GM23338 (cell line): ENCODE measurements around the gene CCDC146. TPM values are rescaled to one million over a fixed set of nuclear protein-coding genes. Genes with fewer than 3 reads are reported as not detected.

Experiments
- ATAC-seq: fragments of 200-7000 bp; cut with Tn5 transposase; 3 replicates; pipeline ENCODE4 v1.9.1; 2020
- DNase-seq: peaks from one replicate; pipeline ENCODE4 v3.0.0-alpha.2; 2015; ENCODE audit warnings: low spot score
- H2AFZ ChIP-seq: fragments of 200-600 bp; sonication (generic); 2 replicates; pipeline ENCODE4 v1.8.0; 2016; ENCODE audit warnings: antibody characterized with exemption, mild to moderate bottlenecking, moderate library complexity
- H3F3A ChIP-seq: fragments of 200-600 bp; sonication (generic); replicated peaks from 2 replicates; pipeline ENCODE4 v1.8.0; 2017; ENCODE audit warnings: antibody characterized with exemption, mixed run types, low read depth
- H3K27ac ChIP-seq: fragments of 200-600 bp; sonication (generic); 2 replicates; pipeline ENCODE4 v1.6.1; 2016; ENCODE audit warnings: low read depth
- H3K27me3 ChIP-seq: fragments of 200-600 bp; sonication (generic); 2 replicates; pipeline ENCODE4 v1.8.0; 2016; ENCODE audit warnings: mild to moderate bottlenecking, mixed run types, moderate library complexity; ENCODE audit not compliant: insufficient read depth
- H3K36me3 ChIP-seq: fragments of 200-600 bp; sonication (generic); 2 replicates; pipeline ENCODE4 v1.8.0; 2016; ENCODE audit warnings: mild to moderate bottlenecking; ENCODE audit not compliant: insufficient read depth
- H3K4me1 ChIP-seq: fragments of 200-600 bp; sonication (generic); 2 replicates; pipeline ENCODE4 v1.8.0; 2016; ENCODE audit warnings: mild to moderate bottlenecking, moderate library complexity; ENCODE audit not compliant: insufficient read depth
- H3K4me2 ChIP-seq: fragments of 200-600 bp; sonication (generic); 2 replicates; pipeline ENCODE4 v1.7.1; 2017; ENCODE audit warnings: mixed run types
- H3K4me3 ChIP-seq: fragments of 200-600 bp; sonication (generic); 2 replicates; pipeline ENCODE4 v1.6.1; 2016; ENCODE audit warnings: mixed run types
- H3K79me2 ChIP-seq: fragments of 200-600 bp; sonication (generic); replicated peaks from 2 replicates; pipeline ENCODE4 v1.8.0; 2017; ENCODE audit warnings: mild to moderate bottlenecking; ENCODE audit not compliant: insufficient read depth
- H3K9me2 ChIP-seq: fragments of 200-600 bp; sonication (generic); 2 replicates; pipeline ENCODE4 v1.8.0; 2017; ENCODE audit not compliant: insufficient read depth
- H4K20me1 ChIP-seq: fragments of 200-600 bp; sonication (generic); replicated peaks from 2 replicates; pipeline ENCODE4 v1.8.0; 2017; ENCODE audit warnings: mild to moderate bottlenecking; ENCODE audit not compliant: insufficient read depth
- H3K27ac Mint-ChIP-seq: 2 replicates; pipeline ENCODE4 v1.8.0; 2020; ENCODE audit warnings: inconsistent platforms, mild to moderate bottlenecking, moderate library complexity, mixed read lengths
- H3K27me3 Mint-ChIP-seq: 3 replicates; pipeline ENCODE4 v1.8.0; 2022; ENCODE audit warnings: low read depth, mild to moderate bottlenecking, moderate library complexity, mixed read lengths, inconsistent platforms; ENCODE audit not compliant: insufficient read depth, poor library complexity
- H3K36me3 Mint-ChIP-seq: 3 replicates; pipeline ENCODE4 v1.8.0; 2021; ENCODE audit warnings: low read depth, mild to moderate bottlenecking, inconsistent platforms, moderate library complexity, mixed read lengths
- H3K4me1 Mint-ChIP-seq: 3 replicates; pipeline ENCODE4 v1.8.0; 2020; ENCODE audit warnings: mild to moderate bottlenecking, inconsistent platforms, mixed read lengths
- H3K4me3 Mint-ChIP-seq: 3 replicates; pipeline ENCODE4 v1.8.0; 2021; ENCODE audit warnings: moderate library complexity, mild to moderate bottlenecking, inconsistent platforms, mixed read lengths
- H3K9me3 Mint-ChIP-seq: 3 replicates; pipeline ENCODE4 v1.8.0; 2020; ENCODE audit warnings: moderate library complexity, mild to moderate bottlenecking, inconsistent platforms, mixed read lengths
- CTCF ChIP-seq, 2 experiments: fragments of 200-600 bp in 1 of 2; sonication (generic) in 1 of 2; conservative IDR thresholded peaks; 2 replicates each; pipeline versions ENCODE4 v1.5.1 to v1.6.1; 2016 to 2017; ENCODE audit warnings: antibody characterized with exemption in 2 of 2, low read depth in 2 of 2, mild to moderate bottlenecking in 2 of 2, moderate library complexity in 1 of 2
- ETS1 ChIP-seq: IDR thresholded peaks from 2 replicates; pipeline ENCODE4 v1.6.1; 2016; ENCODE audit warnings: antibody characterized with exemption
- EZH2 ChIP-seq: fragments of 200-600 bp; sonication (generic); IDR thresholded peaks from one replicate; pipeline ENCODE4 v1.8.0; 2017; ENCODE audit warnings: antibody characterized with exemption, mild to moderate bottlenecking, low read depth; ENCODE audit not compliant: unreplicated experiment
- JUNB ChIP-seq: IDR thresholded peaks from one replicate; pipeline ENCODE4 v1.6.1; 2016; ENCODE audit warnings: antibody characterized with exemption; ENCODE audit not compliant: unreplicated experiment
- POLR2AphosphoS5 ChIP-seq: IDR thresholded peaks from 2 replicates; pipeline ENCODE4 v1.6.1; 2016; ENCODE audit warnings: antibody characterized with exemption, low read depth
- REST ChIP-seq: IDR thresholded peaks from one replicate; pipeline ENCODE4 v1.6.1; 2018; ENCODE audit warnings: antibody characterized with exemption; ENCODE audit not compliant: unreplicated experiment
- STAT1 ChIP-seq: IDR thresholded peaks from one replicate; pipeline ENCODE4 v1.6.1; 2016; ENCODE audit warnings: antibody characterized with exemption; ENCODE audit not compliant: unreplicated experiment
- polyA plus RNA-seq: library from polyadenylated mRNA; unstranded; fragments of >200 nt; fragmentation: Nextera tagmentation; extraction: Ambion mirVana; gene quantifications from 2 replicates; pipeline ENCODE4 v1.2.1, GENCODE V29; 2016
- total RNA-seq: library from RNA; depleted of rRNA; stranded (reverse); fragments of >200 nt; shearing (Covaris generic); gene quantifications from 2 replicates; pipeline ENCODE4 v1.2.3, GENCODE V29; 2014

Gene CCDC146
- total and polyA plus RNA-seq, 2 experiments from 2014 or later = 0.35 to 0.74 TPM

- TF ChIP-seq ETS1 = no peak
- no peak for TF ChIP-seq REST
- no peak for TF ChIP-seq JUNB
- no peak for TF ChIP-seq CTCF (conservative IDR thresholded peaks at IDR 0.05; ENCODE audit: low read depth in 2 of 2)
- no peak for TF ChIP-seq EZH2
- no peak for TF ChIP-seq POLR2AphosphoS5
These were observed 192.8 kb downstream of the CCDC146 start (continued) for GRCh38 chr7:77315182-77315591.

- Histone ChIP-seq H3K4me1 (no peaks in the 10 kb centered on the region), H3K4me3 (no peak overlapping the region), H2AFZ (no peak overlapping the region), H3K9me2 (no peaks in the 10 kb centered on the region), H3K79me2 (no peaks in the 10 kb centered on the region), H3K4me2 (no peak overlapping the region), H4K20me1 (no peaks in the 10 kb centered on the region), H3K36me3 (no peaks in the 10 kb centered on the region), H3K27ac (no peak overlapping the region), H3K27me3 (no peaks in the 10 kb centered on the region), H3F3A (no peaks in the 10 kb centered on the region)
- no peaks in the 10 kb centered on the region for H3K27me3 Mint-ChIP-seq
- H3K9me3 Mint-ChIP-seq = no peaks in the 10 kb centered on the region
- DNase-seq (no peak), ATAC-seq (no peak)
- H3K4me1 Mint-ChIP-seq = no peaks in the 10 kb centered on the region
- no peak overlapping the region for H3K27ac Mint-ChIP-seq
- no peak overlapping the region for H3K4me3 Mint-ChIP-seq
- no peaks in the 10 kb centered on the region for H3K36me3 Mint-ChIP-seq
- TF ChIP-seq JUNB (no peak), ETS1 (no peak), POLR2AphosphoS5 (no peak), REST (no peak), CTCF (conservative IDR thresholded peaks at IDR 0.05; ENCODE audit: low read depth in 2 of 2) (no peak), STAT1 (no peak), EZH2 (no peak)
These were observed 194.0 kb downstream of the CCDC146 start for GRCh38 chr7:77316219-77316978.
